GM18861 (cell line): ENCODE measurements around the gene PCDHGB2.
A peak's percentile ranks its signal among the peaks of the same experiment; 100 is the strongest.
"Not testable (repeated sequence)": the region's sequence is repeated elsewhere in the genome, so short reads cannot be mapped to it uniquely, and the experiment has no call there.

Source experiments
- ATAC-seq: cut with Tn5 transposase; IDR thresholded peaks from one replicate; pipeline ENCODE4 v1.9.1; 2021; ENCODE audit not compliant: unreplicated experiment

PCDHGB2 gene

DNA sequence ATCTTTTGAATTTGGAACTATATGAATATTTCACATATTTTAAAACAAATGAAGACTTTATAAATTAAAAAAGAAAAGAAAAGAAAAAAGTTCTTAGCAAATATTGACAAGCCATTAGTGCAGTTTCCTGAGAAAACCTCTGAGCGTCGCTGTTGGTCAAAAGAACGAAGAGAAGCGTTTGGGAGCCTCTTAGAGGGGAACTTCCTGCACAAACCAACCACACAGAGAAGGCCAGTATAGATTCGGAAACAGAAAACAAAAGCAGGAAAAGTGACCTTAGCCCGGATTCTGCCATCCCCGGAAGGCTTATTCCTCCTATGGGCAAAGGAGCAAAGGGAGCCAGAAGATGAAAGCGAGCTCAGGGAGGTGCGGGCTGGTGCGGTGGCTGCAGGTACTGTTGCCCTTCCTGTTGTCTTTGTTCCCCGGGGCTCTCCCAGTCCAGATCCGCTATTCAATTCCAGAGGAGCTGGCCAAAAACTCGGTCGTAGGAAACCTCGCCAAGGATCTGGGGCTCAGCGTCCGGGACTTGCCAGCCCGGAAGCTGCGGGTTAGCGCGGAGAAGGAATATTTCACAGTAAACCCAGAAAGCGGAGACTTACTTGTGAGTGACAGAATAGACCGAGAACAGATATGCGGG lies at the start of gene PCDHGB2:
Gene PCDHGB2 (plus strand): TSS at position 205 of the 637 bp plus-strand sequence. CDS start 142 bp downstream, at position 347.
- ATAC-seq = no peak

DNA sequence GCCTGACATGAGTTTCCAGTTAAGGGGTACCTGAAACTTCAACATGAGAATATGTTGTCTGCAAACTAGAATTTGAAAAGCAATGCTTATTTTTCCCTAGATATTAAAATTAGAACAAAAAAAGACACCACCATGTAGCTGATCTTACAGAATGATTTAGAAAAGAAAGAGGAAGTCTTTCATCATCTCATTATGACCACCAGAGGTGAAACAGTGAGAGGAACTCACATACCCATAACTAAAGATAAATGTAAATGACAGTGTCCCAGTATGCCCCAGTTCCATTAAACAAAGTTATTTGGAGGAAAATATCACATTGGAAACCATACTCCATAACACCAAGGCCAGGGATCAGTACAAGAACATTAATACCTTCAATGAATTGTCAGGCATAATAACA lies 46.1 kb upstream of the PCDHGB2 start:
- ATAC-seq = no peak

DNA sequence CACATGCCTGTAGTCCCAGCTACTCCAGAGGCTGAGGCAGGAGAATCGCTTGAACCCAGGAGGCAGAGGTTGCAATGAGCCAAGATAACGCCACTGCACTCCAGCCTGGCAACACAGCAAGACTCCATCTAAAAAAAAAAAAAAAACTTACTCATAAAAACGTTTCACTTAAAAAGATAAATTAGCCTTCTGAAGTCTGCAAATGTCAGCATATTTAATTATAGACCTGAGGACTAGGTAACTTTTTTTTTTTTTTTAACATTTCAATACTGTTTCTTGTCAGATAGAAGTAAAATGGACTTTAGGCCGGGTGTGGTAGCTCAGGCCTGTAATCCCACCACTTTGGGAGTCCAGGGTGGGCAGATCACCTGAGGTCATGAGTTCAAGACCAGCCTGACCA lies 42.8 kb upstream of the PCDHGB2 start:
- ATAC-seq = not testable (repeated sequence)

DNA sequence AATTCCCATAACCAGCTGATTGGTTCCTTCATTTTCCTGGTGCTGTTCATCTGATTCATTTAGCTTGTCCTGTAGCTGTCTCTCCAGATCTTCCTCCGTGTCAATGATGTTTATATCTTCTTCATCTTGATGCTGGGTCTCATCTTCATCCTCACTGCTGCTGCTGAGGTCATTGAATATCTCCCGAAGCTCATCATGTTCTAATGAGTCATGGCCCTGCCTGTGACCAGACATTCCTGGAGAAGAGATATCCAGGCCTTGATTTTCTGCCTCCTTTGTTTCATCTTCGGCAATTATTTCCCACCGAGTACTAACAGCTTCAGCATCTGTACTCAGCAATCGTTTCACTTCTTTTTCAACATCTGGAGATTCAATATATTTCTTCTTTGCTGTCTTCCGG lies 40.6 kb upstream of the PCDHGB2 start:
- ATAC-seq = no peak

DNA sequence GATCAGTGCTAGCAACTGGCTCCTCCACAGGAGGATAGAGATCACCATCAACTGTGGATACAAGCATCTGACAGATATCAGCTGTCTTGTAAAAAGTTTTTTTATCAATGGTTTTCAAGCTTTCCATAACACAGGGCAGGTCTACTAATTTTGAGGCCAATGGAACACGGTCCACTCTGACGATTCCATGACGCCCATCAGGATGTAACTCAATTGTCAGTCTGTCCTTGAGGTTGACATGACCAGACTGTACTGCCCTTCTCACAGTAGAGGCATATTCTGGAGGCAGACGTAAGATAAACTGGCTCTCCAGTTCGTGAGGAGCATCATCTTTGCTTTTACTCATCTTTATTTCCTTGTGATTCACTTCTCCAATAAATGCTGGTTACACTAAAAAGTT lies 40.1 kb upstream of the PCDHGB2 start:
- no peak for ATAC-seq

DNA sequence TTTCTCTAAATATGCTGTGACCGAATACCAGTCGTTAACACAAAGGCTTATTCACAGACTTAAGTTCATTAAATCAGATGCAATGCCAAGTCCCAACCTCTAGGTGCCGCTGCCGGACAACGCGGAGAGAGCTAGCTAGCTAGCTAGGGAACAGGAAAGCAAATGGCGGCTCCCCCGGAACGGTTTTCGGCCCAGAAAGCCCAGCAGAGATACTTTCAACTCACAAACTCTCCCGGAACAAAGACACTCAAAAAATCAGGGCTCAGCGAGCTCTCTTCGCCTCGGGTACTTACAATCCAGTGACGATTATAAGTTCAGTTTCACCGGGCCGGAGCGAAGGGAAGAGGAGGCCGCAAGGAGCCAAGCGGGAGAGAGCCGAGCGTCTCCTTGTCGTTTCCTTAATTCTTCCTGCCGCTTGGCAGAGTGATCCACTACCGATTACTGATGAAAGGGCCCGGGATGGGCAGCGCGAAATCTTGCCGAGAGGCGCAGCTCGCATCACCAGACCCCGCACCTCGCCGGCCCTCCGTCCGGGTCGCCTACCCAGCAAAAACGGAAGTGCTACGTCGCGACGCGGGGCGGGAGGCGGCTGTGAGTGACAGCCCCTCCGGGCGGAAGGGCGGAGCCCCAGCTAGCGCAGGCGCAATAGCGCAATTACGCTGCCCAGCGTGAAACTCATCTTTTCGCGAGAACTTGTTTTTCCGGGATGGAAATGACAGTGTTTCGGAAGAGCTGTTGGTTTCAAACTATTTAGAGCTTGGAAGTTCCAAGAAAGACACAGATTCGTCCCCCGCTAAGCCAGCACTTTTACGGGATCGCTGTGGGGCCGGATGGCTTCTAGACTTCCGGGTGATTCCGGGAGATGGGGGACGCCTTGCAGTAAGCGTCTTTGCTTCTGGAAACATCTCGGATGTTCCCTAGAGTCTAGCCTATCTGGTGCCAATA lies 39.3 kb upstream of the PCDHGB2 start, which contains the start of gene TAF7:
Gene TAF7 (minus strand): TSS at position 560 of the 945 bp plus-strand sequence. CDS start 740 bp downstream, outside the sequence.
- ATAC-seq = peak; percentile 88

DNA sequence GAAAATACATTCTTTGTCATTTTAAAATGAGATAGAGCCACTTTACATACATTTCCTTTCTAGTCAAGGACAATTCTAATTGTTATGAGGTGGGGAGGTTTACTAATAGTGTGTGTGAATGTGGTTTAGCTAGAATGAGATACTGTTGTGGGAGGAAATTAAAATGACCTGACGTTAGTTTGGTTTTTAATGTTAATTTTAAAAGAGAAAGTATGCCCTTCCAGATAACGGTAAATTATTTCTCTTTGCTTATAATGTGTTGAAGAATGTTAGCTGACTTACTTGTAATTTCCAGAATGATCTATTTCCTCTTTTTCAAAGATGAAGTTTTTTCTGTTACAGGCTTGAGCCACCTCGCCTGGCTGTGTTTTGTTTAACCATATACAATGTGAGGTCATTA lies 37.5 kb upstream of the PCDHGB2 start:
- no peak for ATAC-seq

DNA sequence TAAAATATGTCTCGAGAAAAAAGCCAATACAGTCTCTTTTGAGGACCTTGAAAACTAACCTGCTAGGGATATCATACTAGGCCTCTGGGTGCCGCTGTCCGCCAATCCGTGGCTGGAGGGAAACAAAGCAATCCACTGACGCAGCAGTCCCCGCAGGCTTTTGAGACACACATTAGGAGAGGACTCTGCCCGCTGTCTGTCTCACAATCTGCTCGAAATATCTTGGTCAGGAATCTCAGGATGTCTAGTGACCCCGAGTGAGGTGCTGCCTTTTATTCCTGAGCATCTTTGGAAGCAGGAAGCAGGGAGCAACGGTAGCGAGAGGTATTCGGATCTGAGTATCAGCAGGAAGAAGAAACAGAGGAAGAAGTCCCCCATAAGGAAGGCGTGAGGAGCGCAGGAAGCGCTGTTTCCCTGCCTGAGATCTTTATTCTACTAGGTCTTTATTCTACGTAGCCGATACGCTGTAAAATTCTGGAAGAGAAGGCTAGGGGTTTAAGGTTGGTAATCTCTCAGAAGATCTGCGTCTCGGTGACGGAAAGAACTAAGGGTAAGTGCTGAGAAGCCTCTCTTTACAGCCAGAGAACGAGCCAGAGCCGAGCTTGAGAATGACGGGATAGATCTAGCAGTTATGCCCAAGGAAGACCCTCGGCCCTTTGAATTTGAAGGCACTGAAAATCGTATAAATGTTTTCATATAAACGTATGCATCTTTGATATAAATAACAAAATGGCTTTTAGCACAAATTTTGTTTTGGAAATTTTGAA lies 33.5 kb upstream of the PCDHGB2 start:
- ATAC-seq = no peak

DNA sequence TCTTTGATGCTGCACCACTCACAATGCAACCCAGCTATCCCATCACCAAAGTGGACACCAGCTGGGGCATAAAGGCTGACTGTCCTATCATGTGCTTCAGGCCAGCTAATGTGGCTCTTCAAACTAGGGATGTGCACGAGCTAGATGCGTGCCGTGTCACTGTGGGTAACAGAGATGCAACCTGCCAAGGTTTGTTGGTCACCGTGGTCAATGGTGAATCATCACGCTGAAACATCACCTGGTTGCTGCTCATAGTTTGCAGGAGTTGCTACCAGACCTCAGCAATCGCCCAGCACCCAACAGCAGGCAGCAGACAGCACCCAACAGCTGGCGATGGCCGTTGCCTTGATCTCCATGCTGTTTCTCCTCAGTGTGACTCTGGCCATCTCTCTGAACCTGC lies 31.6 kb upstream of the PCDHGB2 start:
- ATAC-seq = no peak

DNA sequence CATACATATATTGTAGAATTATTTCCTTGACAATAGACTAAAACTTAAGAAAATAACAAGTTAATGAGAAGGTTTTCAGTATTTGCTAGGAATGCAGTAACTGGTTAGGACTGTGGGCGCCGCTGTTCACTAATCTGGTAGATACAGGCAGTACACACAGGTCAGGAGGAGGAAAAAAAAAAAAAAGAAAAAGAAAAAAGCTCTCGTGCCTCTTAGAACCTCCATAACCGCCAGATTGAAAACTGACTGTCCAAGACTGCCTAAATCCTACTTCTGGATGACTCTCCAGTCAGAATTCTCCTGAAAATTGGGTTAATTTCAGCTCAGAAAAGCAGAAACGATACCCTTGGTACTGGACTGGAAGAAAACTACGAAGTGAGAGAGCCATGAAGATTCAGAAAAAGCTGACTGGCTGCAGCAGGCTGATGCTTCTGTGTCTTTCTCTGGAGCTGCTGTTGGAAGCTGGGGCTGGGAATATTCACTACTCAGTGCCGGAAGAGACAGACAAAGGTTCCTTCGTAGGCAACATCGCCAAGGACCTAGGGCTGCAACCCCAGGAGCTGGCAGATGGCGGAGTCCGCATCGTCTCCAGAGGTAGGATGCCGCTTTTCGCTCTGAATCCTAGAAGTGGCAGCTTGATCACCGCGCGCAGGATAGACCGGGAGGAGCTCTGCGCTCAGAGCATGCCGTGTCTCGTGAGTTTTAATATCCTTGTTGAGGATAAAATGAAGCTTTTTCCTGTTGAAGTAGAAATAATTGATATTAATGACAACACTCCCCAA lies 29.3 kb upstream of the PCDHGB2 start, which contains the start of gene PCDHGA1:
Gene PCDHGA1 (plus strand): TSS at position 216 of the 782 bp plus-strand sequence.
- no peak for ATAC-seq

DNA sequence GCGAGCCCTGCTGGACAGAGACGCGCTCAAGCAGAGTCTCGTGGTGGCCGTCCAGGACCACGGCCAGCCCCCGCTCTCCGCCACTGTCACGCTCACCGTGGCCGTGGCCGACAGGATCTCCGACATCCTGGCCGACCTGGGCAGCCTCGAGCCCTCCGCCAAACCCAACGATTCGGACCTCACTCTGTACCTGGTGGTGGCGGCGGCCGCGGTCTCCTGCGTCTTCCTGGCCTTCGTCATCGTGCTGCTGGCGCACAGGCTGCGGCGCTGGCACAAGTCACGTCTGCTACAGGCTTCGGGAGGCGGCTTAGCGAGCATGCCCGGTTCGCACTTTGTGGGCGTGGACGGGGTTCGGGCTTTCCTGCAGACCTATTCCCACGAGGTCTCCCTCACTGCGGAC lies 27.2 kb upstream of the PCDHGB2 start:
- ATAC-seq = not testable (repeated sequence)

DNA sequence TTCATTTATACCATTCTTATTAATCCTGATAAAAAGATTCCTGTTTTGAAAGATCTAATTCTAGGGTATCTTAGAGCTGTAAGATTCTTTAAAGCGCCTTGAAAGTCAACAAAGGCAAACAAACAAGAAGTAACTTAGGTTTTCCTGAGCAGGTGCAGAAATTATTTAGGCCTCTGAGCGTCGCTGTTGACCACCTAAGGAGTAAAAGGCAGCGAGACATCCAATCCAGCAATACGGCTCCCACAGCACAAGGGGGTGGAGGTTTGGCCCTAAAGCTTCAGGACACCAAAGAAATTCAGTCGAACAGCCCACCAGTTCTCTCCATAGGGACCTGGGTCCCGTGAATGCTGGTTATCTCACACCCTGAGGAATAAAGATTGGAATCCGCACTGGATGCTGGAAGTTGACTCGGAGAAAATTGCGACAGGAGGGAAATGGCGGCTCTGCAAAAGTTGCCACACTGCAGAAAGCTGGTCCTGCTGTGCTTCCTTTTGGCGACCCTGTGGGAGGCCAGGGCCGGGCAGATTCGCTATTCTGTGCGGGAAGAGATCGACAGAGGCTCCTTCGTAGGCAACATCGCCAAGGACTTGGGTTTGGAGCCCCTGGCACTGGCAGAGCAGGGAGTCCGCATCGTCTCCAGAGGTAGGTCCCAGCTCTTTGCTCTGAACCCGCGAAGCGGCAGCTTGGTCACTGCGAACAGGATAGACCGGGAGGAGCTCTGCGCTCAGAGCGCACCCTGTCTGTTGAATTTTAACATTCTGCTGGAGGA lies 21.1 kb upstream of the PCDHGB2 start, which contains the start of gene PCDHGA2:
Gene PCDHGA2 (plus strand): TSS at position 223 of the 769 bp plus-strand sequence.
- no peak for ATAC-seq

DNA sequence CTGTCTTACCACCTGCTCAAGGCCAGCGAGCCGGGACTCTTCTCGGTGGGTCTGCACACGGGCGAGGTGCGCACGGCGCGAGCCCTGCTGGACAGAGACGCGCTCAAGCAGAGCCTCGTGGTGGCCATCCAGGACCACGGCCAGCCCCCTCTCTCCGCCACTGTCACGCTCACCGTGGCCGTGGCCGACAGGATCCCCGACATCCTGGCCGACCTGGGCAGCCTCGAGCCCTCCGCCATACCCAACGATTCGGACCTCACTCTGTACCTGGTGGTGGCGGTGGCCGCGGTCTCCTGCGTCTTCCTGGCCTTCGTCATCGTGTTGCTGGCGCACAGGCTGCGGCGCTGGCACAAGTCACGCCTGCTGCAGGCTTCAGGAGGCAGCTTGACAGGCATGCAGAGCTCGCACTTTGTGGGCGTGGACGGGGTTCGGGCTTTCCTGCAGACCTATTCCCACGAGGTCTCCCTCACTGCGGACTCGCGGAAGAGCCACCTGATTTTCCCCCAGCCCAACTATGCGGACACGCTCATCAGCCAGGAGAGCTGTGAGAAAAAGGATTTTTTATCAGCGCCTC lies 18.9 kb upstream of the PCDHGB2 start:
- ATAC-seq = not testable (repeated sequence)

DNA sequence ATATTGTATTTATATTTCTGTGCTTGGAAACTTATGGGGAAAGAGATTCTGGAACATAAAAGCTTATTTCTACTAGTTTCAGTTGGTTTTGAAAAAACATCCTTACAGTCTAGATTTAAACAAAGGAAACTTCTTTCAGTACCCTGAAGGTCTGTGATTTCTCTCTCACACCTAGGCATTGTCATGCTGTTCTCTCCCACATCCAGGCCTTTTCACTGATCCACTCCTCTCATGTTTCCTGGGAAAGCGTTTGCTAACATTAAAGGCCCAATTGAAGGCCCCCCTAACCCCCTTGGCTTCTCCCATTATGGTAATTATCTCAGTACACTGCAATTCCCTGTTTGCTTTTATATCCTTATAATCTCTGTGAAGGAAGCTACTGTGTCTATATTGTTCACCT lies 17.0 kb upstream of the PCDHGB2 start:
- no peak for ATAC-seq

DNA sequence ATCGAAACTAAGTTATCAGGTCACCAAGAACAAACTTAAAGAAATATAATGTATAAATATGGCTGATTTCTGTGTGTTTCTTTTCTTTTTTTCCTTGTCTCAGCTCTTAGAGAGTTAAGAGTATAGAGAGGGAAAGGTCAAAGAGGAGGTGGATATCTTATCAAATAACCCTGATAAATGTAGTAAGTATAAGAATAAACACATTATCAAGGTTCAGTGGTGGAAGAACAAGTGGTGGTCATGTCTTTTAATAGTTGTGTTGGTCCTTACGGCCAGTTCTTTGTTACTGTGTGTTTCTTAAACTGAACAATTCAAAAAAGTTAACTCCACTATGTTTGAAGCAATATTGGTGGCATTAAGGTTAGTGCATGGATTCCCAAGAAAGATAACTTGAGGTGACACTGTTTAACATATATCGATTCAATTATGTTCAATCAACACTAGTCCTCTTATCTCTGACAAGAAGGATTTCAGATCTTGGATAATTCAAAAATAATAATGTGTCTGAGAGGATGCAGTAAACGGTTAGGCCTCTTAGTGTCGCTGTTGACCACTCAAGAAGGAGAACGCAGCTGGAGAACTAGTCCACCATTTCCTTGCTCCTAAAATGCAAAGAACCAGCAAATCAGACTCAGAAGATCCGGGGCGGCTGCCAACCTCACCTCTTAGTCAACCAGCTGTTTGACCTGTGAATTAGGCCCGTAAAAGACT lies 16.4 kb upstream of the PCDHGB2 start, which contains the start of gene PCDHGA3:
Gene PCDHGA3 (plus strand): TSS at position 588 of the 711 bp plus-strand sequence. CDS start 205 bp downstream, outside the sequence.
- ATAC-seq = no peak

DNA sequence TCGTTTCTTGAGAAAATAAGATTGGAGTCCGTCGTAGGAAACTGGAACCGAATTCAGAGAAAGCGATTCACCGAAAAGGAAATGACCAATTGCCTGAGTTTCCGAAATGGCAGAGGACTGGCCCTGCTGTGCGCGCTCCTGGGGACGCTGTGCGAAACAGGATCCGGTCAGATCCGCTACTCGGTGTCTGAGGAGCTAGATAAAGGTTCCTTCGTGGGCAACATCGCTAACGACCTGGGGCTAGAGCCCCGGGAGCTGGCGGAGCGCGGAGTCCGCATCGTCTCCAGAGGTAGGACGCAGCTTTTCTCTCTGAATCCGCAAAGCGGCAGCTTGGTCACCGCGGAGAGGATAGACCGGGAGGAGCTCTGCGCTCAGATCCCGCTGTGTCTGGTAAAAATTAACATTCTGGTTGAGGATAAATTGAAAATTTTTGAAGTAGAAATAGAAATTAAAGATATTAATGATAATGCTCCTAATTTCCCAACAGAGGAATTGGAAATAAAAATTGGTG lies 15.8 kb upstream of the PCDHGB2 start:
- no peak for ATAC-seq

DNA sequence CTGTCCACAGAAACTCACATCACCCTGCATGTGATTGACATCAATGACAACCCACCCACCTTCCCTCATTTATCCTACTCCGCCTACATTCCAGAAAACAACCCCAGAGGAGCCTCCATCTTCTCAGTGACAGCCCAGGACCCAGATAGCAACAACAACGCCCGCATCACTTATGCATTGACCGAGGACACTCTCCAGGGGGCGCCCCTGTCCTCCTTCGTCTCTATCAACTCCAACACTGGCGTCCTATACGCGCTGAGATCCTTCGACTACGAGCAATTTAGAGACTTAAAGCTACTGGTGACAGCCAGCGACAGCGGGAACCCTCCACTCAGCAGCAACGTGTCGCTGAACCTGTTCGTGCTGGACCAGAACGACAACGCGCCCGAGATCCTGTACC lies 14.5 kb upstream of the PCDHGB2 start:
- no peak for ATAC-seq

DNA sequence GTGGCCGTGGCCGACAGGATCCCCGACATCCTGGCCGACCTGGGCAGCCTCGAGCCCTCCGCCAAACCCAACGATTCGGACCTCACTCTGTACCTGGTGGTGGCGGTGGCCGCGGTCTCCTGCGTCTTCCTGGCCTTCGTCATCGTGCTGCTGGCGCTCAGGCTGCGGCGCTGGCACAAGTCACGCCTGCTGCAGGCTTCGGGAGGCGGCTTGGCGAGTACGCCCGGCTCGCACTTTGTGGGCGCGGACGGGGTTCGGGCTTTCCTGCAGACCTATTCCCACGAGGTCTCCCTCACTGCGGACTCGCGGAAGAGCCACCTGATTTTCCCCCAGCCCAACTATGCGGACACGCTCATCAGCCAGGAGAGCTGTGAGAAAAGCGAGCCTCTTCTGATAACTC lies 13.8 kb upstream of the PCDHGB2 start:
- not testable (repeated sequence) for ATAC-seq
